Panc1 (cell line): ENCODE measurements around the gene CADPS2. TPM values are rescaled to one million over a fixed set of nuclear protein-coding genes. Genes with fewer than 3 reads are reported as not detected.

ENCODE experiments used
- ATAC-seq: fragments of 200-7000 bp; cut with Tn5 transposase; 2 replicates; pipeline ENCODE4 v1.9.1; 2020; ENCODE audit warnings: mild to moderate bottlenecking, moderate library complexity
- BruUV-seq: library from RNA; stranded (reverse); fragments of 400-500 nt; replicated peaks from 2 replicates; lab custom pipeline; 2021; lab: Mats Ljungman, UMichigan
- CTCF ChIA-PET: fragments of 300-600 bp; sonication (Branson Sonifier 250); formaldehyde crosslinking; loops from one replicate; lab custom pipeline; 2022; ENCODE audit warnings: antibody characterized with exemption; lab: Charles Lee
- POLR2A ChIA-PET: fragments of 300-600 bp; sonication (Branson Sonifier 250); formaldehyde crosslinking; loops from one replicate; lab custom pipeline; 2022; ENCODE audit warnings: antibody characterized with exemption; lab: Charles Lee
- DNase-seq: peaks from one replicate; pipeline ENCODE4 v3.0.0-alpha.2; 2010; ENCODE audit warnings: low read depth, low spot score
- H3K27ac ChIP-seq: 2 replicates; pipeline ENCODE4 v1.5.1; 2011; ENCODE audit warnings: mild to moderate bottlenecking, low read length, inconsistent platforms
- H3K27me3 ChIP-seq: fragments of 200-500 bp; sonication (Bioruptor generic); 2 replicates; pipeline ENCODE4 v1.6.0; 2014; ENCODE audit warnings: low read length, inconsistent platforms; ENCODE audit not compliant: control insufficient read depth, insufficient read depth
- H3K36me3 ChIP-seq: fragments of 200-500 bp; sonication (Bioruptor generic); 2 replicates; pipeline ENCODE4 v1.5.1; 2014; ENCODE audit warnings: inconsistent platforms, mild to moderate bottlenecking, low read length, moderate library complexity; ENCODE audit not compliant: control insufficient read depth, insufficient read depth
- H3K4me1 ChIP-seq: 2 replicates; pipeline ENCODE4 v1.5.1; 2011; ENCODE audit warnings: inconsistent platforms, mild to moderate bottlenecking, low read length, moderate library complexity; ENCODE audit not compliant: control insufficient read depth, insufficient read depth
- H3K4me3 ChIP-seq, 2 experiments: 2 replicates each; pipeline ENCODE4 v1.5.1; 2011 to 2012; ENCODE audit warnings: low read depth in 2 of 2, low read length in 2 of 2, mild to moderate bottlenecking in 2 of 2, inconsistent platforms in 1 of 2, moderate library complexity in 1 of 2
- H3K9me3 ChIP-seq: fragments of 200-500 bp; sonication (Bioruptor generic); 2 replicates; pipeline ENCODE4 v1.5.1; 2014; ENCODE audit warnings: low read depth, mild to moderate bottlenecking, inconsistent platforms, low read length, moderate library complexity; ENCODE audit not compliant: control insufficient read depth, insufficient read depth
- CTCF ChIP-seq: fragments of 450-650 bp; IDR thresholded peaks from 2 replicates; pipeline ENCODE4 v1.5.1; 2017; ENCODE audit warnings: mild to moderate bottlenecking
- POLR2AphosphoS5 ChIP-seq: IDR thresholded peaks from 2 replicates; pipeline ENCODE4 v1.6.1; 2012; ENCODE audit warnings: mild to moderate bottlenecking, low read depth, low read length, moderate library complexity
- REST ChIP-seq, 2 experiments: IDR thresholded peaks; 2 replicates each; pipeline ENCODE4 v1.6.1; 2011 to 2012; ENCODE audit warnings: low read depth in 2 of 2, control low read depth in 1 of 2, low read length in 1 of 2, mild to moderate bottlenecking in 1 of 2, moderate library complexity in 1 of 2; ENCODE audit not compliant: insufficient read depth in 1 of 2
- SIN3A ChIP-seq: IDR thresholded peaks from 2 replicates; pipeline ENCODE4 v1.6.1; 2012; ENCODE audit warnings: low read depth, mild to moderate bottlenecking, low read length, moderate library complexity, borderline replicate concordance; ENCODE audit not compliant: insufficient read depth
- TCF7L2 ChIP-seq: IDR thresholded peaks from 2 replicates; pipeline ENCODE4 v1.6.1; 2011; ENCODE audit warnings: mild to moderate bottlenecking, low read depth, low read length, inconsistent platforms
- in situ Hi-C: cut with HindIII; loops from 2 replicates; pipeline ENCODE4 v1.10.0; 2016; ENCODE audit warnings: low sequenced_read_pairs, low pct_unique_long_range_greater_than_20kb
- intact Hi-C: fragments of 100-400 bp; cut with micrococcal nuclease; formaldehyde crosslinking; loops from one replicate; pipeline ENCODE4 v1.10.0; 2022; ENCODE audit not compliant: unreplicated experiment
- total RNA-seq: library from RNA; stranded (reverse); gene quantifications from one replicate; pipeline ENCODE4 v1.2.1, GENCODE V29; 2021; ENCODE audit not compliant: unreplicated experiment

Gene CADPS2
- total RNA-seq, 1 experiment from 2014 or later: 1.6 TPM

- Histone ChIP-seq H3K36me3 (no peaks in the 10 kb centered on the region), H3K27ac (no peak overlapping the region), H3K4me1 (no peaks in the 10 kb centered on the region), H3K27me3 (no peaks in the 10 kb centered on the region), H3K9me3 (no peaks in the 10 kb centered on the region), H3K4me3 (no peak overlapping the region)
- TF ChIP-seq TCF7L2 (no peak), POLR2AphosphoS5 (no peak), CTCF (no peak), SIN3A (no peak), REST (IDR thresholded peaks at IDR 0.05; ENCODE audit: insufficient read depth in 1 of 2, low read depth in 2 of 2, low read length in 1 of 2) (no peak)
- no peak for ATAC-seq
- ChIA-PET CTCF (no interaction called here), POLR2A (no interaction called here)
- no TSS peak for BruUV-seq
- DNase-seq: no peak
- in situ Hi-C loops: no loop called here
- intact Hi-C loops: no loop called here
Measured at GRCh38 chr7:122919643-122920181, 33.5 kb upstream of the CADPS2 start.

GRCh38 chr7:122914812-122915211 lies 28.6 kb upstream of the CADPS2 start:
- no TSS peak for BruUV-seq
- H3K27me3 ChIP-seq: no peaks in the 10 kb centered on the region
- no peak for ATAC-seq
- TF ChIP-seq SIN3A (no peak), CTCF (no peak), POLR2AphosphoS5 (no peak), TCF7L2 (no peak), REST (IDR thresholded peaks at IDR 0.05; ENCODE audit: insufficient read depth in 1 of 2, low read depth in 2 of 2, low read length in 1 of 2) (no peak)
- H3K9me3 ChIP-seq: no peaks in the 10 kb centered on the region
- no peaks in the 10 kb centered on the region for H3K4me1 ChIP-seq
- H3K36me3 ChIP-seq: no peaks in the 10 kb centered on the region
- intact Hi-C loops (no loop called here), in situ Hi-C loops (no loop called here)
- no peak overlapping the region for H3K27ac ChIP-seq
- DNase-seq: no peak
- no peak overlapping the region for H3K4me3 ChIP-seq
- ChIA-PET POLR2A (no interaction called here), CTCF (no interaction called here)
